Measurements from ENCODE around the gene SLC50A1. TPM values are rescaled to one million over a fixed set of nuclear protein-coding genes. Genes with fewer than 3 reads are reported as not detected.
A peak's percentile ranks its signal among the peaks of the same experiment; 100 is the strongest.

Gene SLC50A1
- total and polyA plus RNA-seq, 9 of the 15 experiments (the other 6 are each of a cell fraction or from before 2014, with no cell fraction given): 46.5 to 132 (median 91.9) TPM

- TF ChIP-seq RERE (CRISPR knock-in tag; IDR thresholded peaks at IDR 0.05; ENCODE audit: borderline replicate concordance) (no peak), YY1 (IDR thresholded peaks at IDR 0.05; ENCODE audit: borderline replicate concordance in 1 of 3, control insufficient read depth in 1 of 3, extremely low read depth in 1 of 3, insufficient read depth in 3 of 3, insufficient read length in 1 of 3, insufficient replicate concordance in 2 of 3, low read depth in 1 of 3, low read length in 2 of 3) (peak in 2 of 3 experiments; percentile 21 to 35), ID3 (CRISPR knock-in tag; IDR thresholded peaks at IDR 0.05) (no peak), ID3 (tag; IDR thresholded peaks at IDR 0.05) (no peak), JUND (IDR thresholded peaks at IDR 0.05; ENCODE audit: borderline replicate concordance, low read depth, low read length) (peak; percentile 43), JUND (tag; IDR thresholded peaks at IDR 0.05; ENCODE audit: borderline replicate concordance, low read depth, low read length) (peak; percentile 54; the same call in 1 of the 3 replicates), CBX8 (IDR thresholded peaks at IDR 0.05; ENCODE audit: borderline replicate concordance, extremely low read depth, low read depth, low read length, poor library complexity, severe bottlenecking) (no peak), HOXB6 (CRISPR knock-in tag; IDR thresholded peaks at IDR 0.05; ENCODE audit: borderline replicate concordance) (no peak), NRF1 (conservative IDR thresholded peaks at IDR 0.05 in 1 of 2, IDR thresholded peaks at IDR 0.05 in 1 of 2) (peak in 1 of 2 experiments; percentile 27; a peak in 1 of 4 replicates), TFAP4 (CRISPR knock-in tag; IDR thresholded peaks at IDR 0.05; ENCODE audit: borderline replicate concordance) (peak; percentile 65), NFYB (IDR thresholded peaks at IDR 0.05; ENCODE audit: extremely low read depth, insufficient read length) (no peak), CTCFL (IDR thresholded peaks at IDR 0.05; ENCODE audit: borderline replicate concordance, insufficient read depth, low read depth, low read length, poor library complexity, severe bottlenecking) (peak; percentile 62), SMC3 (conservative IDR thresholded peaks at IDR 0.05; ENCODE audit: insufficient read depth, low read depth, low read length) (peak; percentile 96), ZFP36 (IDR thresholded peaks at IDR 0.05; ENCODE audit: low read depth, low read length, partially characterized antibody) (peak; percentile 51)
Observed at GRCh38 chr1:155167166-155168104, 31.8 kb downstream of the SLC50A1 start (continued).

Measured in K562 (cell line).